ENCODE data around the gene LIMS1.
"Not testable (repeated sequence)": the region's sequence is repeated elsewhere in the genome, so short reads cannot be mapped to it uniquely, and the experiment has no call there.

Gene LIMS1, protein sequence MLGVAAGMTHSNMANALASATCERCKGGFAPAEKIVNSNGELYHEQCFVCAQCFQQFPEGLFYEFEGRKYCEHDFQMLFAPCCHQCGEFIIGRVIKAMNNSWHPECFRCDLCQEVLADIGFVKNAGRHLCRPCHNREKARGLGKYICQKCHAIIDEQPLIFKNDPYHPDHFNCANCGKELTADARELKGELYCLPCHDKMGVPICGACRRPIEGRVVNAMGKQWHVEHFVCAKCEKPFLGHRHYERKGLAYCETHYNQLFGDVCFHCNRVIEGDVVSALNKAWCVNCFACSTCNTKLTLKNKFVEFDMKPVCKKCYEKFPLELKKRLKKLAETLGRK

DNA sequence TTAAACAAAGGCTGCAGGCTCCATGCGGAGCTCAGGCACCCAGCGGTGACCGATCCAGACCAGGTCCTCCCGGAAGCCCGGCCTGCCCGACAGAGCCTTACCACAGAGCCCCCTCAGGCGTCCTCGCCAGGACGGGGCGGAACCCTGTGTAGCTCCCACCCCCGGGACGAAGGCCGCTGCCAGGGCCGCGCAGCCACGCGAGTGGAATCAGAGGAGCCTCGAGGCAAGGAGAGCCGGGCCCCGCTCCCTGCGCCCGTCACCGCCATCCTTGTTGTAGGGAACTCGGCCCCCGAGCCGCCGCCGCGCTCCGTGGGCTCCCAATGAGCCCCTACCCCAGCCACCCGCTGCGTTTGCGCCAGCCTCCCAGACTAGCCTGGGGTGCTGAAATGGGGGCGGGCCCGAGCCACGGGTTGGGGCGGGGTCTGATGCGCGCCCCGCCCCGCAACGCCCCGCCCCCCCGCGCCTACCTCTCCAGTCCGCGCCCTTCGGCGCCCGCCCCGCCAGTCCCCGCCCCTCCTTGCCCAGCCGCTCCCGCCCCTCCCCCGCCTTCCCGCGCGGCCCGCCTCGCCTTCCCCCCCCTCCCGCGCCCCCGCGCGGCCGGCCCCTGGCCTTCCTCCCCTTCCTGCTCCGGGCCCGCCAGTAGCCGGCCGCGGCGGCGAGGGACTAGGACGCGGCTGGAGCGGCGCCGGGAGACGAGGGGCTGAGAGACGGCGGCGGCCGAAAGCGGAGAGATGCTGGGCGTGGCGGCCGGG, at the start of gene LIMS1:
LIMS1 (plus strand) TSS at position 639 of the 752 bp plus-strand sequence; CDS start at position 732, 93 bp downstream.
- DNase-seq: peak; percentile 94

DNA sequence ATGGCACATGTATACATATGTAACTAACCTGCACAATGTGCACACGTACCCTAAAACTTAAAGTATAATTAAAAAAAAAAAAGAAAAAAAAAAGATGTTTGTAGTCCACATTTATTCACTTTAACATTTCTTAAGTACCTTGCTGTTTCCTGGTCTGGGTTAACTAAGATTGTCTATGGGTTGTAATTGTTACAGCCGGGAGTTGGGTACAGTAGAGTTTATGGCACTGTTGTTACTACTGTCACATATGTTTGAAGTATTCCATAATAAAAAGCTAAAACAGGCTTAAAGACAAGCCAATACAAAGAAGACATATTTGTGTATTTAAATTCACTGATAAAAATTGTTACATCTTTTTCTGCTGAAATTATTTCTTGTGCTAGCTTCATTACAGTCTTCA, 49.0 kb upstream of the LIMS1 start:
- no peak for DNase-seq

DNA sequence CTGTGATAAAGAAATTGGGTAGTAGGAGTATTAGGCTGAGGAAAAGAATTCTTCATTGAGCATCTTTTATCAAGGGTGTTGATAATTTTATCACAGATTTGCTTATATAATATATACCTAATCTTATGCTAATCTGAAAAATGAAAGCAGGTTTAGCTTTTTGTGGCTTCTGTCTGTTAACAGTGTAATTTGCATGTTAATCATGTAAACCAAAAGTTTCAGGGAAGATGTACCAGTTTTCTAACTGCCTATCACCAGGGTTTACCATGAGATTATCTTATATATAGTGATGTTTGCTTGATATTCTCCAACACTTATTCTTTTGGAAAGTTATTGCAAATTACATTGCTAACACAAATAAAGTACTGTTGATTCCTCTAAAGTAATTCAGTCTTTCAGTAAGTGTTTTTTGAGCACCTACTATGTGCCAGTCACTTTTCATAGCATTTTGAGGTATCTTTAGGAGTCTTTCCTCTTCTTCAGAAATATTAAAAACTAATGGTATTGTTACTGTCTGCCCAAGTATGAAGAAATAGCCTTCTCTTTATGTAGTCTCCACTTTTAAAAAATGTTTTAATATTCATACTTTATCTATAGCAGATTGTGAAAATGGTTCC, 43.7 kb upstream of the LIMS1 start:
- no peak for DNase-seq

DNA sequence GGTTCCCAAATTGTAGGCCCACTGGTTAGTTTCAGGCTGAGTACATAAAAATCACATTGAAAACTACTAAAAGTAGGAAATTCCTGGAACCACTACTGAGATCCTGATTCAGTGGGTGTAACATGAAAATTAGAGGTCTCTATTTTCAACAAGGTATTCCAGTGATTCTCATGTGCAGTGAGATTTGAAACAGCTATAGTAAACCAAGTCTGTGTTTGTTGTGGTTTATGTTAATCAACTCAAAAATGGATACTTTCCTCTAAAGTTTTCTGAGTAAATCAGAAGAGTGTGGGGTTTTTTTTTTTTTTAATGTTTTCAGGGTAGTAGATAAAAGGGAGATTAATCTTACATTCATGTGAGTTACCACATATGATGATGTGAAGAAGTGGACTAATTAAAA, 42.4 kb upstream of the LIMS1 start:
- DNase-seq: no peak

DNA sequence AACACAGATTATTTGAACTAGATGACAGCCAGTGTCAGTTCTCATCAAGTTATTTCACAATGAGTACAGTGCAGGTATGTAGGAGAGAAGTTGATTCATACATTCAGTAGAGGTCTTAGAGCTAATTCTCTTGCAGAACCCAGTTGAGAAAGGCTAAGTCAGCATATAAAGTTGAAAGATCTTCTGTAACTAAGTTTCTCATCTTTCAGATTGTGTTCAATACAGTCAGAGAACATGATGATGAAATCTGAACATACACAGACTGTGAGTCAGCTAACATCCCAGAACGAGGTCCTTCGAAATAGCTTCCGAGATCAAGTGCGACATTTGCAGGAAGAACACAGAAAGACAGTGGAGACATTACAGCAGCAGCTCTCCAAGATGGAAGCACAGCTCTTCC, 41.9 kb upstream of the LIMS1 start:
- no peak for DNase-seq

DNA sequence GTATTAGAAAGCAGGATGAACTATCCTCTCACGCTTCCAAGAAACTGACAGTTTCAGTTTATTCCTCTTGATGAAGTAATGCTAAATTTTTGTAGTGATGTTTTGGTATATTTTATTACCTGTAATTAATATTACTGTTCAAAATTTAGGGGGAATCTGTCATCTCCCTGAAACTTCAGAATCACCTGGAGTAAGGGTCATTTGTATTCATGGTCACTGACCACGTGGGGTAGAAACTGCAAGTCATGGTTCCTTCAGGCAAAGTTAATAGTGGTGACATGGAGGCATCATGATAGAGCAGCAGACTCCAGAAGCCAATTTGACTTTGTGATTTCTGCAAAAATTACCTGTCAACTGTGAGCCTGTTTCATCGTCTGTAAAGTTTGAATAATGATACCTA, 38.1 kb upstream of the LIMS1 start:
- not testable (repeated sequence) for DNase-seq

DNA sequence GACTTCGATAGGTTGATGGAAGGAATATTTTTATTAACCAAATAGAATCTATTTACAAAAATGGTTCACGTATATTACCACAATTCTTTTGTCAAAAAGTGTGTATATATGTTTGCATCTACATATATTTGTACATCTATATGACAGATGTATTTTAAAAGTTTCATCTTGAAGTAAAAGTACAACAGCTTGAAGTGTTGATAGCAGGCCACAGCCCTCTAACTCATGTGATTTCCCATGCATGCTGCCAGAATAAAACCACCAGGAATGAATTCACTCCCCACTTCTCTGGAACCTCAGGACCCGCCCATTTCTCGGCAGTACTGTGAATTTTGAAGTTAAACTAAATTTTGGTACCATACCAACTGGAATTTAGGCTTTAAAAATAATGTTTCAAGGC, 26.6 kb upstream of the LIMS1 start:
- peak; percentile 22 for DNase-seq

DNA sequence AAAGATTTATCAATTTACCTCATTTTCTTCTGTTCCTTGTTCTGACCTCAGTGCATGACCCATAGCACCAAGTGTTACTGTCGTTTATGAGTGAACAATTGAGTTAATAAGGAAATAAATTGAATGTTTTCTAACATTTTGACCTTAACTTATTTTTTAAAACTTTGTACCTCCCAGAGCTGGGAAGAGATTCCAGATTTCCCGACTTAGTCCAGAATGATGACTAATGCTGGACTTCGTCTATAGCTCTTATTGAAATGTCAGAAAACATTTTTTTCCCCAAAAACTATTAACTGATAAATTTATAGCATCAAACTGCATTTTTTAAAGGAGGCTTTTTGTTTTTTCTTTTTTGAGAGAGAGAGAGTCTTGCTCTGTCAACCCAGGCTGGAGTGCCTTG, 21.8 kb upstream of the LIMS1 start:
- DNase-seq: not testable (repeated sequence)

DNA sequence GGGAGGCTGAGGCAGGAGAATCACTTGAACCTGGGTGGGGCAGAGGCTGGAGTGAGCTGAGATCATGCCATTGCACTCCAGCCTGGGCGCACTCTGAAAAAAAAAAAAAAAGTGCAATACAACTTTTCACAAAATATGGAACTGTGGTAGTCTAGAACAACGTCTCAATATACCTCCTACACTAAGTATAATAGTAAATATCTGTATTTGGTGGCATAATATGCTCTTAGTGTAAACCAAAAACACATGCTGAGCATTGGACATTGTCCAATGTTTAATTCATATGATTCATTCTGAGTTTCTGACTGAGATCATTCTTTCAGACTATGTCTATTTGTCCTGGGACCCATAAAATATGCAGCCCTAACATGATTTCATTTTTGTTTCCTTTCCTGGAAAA, 19.8 kb upstream of the LIMS1 start:
- DNase-seq: not testable (repeated sequence)

DNA sequence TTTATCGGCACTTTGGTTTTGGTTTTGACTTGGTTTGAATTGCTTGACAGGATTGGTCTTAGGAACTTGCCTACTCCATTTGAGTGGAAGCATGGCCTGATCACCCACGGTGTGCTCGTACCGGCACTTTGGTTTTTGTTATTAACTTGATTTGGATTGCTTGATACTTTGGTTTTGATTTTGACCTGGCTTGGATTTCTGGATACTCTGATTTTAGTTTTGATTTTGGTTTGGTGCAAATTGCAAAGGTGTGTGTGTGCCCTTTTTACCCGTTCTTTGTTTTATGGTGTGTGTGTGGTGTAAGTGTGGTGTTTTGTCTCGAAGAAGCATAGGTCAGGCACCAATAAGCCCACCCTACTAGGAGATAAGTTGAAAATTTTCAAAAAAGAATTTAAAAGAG, 9.6 kb upstream of the LIMS1 start:
- not testable (repeated sequence) for DNase-seq

DNA sequence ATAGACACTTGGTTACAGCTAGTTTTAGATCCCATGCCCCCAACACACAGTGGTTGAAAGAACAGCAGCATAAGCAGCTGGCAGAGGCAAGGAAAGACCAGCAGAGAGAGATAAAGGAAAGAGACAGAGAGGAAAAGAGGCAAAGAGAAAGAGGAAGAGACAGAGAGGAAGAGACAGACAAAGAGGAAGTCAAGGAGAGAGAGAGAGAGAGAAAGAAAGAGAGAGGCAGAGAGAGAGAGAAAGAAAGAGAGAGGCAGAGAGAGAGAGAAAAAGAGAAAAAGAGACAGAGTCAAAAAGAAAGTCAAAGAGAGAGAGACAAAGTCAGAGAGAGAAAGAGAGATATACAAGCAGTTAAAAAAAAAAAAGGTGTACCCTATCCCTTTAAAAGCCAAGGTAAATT, 9.0 kb upstream of the LIMS1 start:
- DNase-seq: not testable (repeated sequence)

DNA sequence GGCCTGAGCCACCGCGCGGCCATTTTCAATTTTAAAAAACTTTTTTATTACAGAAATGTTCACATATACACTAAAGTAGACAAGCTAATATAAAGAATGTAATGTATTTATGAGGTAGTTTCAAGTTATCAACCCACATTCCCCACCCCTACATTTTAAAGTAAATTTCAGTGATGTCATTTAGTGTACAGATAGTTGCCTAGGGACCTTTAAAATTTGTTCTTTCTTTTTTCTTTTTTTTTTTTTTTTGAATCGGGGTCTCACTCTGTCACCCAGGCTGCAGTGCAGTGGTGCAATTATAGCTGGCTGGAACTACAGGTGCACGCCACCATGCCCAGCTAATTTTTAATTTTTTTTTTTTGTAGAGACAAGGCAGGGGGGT, 2.6 kb upstream of the LIMS1 start:
- DNase-seq: no peak

DNA sequence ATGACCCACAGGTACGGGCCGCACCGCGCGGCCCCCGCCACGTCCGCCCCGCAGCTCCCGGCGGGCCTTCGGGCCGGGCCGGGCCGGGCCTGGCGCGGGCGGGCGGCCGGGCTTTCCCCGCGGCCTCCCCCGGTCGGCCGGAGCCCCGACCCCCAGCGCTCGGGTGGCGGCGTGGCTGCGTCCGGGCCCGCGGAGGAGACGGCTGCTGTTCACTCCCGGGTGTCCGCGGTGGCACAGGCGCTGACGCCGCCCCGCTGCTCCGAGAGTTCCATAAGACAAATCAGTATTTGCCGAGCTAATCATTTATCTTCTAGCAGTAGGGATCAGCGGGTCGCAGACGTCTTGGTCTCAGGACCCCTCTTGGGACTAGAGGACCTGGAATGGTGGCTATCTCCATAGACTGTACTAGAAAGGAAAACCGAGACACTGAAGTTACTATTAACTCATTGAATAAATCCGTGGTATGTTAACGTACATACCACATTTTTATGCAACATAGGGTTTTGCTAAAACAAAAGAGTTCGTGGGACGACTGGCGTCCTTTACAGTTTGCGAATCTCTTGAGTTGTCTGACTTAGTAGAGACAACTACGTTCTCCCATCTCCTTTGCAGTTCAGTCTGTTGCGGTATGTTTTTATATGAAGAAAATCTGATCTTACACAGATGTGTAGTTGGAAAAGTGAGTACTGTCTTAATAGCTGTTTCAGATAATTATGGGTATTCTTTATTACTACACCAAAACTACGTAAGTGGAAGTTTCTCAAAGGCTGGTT, 500 bp downstream of the LIMS1 start:
- DNase-seq: peak; percentile 65

DNA sequence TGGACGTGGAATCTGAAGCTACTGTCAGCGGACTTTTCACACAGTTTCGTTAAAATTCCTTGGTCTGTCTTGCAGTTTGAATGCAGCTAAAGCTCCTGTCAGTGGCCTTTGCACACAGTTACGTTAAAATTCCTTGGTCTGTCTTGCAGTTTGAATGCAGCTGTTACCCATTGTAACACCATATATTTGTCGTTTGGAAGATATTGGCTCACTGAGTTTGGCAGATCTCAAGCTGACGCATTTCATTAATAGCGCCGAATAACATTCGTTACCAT, 1.0 kb downstream of the LIMS1 start:
- DNase-seq: no peak

DNA sequence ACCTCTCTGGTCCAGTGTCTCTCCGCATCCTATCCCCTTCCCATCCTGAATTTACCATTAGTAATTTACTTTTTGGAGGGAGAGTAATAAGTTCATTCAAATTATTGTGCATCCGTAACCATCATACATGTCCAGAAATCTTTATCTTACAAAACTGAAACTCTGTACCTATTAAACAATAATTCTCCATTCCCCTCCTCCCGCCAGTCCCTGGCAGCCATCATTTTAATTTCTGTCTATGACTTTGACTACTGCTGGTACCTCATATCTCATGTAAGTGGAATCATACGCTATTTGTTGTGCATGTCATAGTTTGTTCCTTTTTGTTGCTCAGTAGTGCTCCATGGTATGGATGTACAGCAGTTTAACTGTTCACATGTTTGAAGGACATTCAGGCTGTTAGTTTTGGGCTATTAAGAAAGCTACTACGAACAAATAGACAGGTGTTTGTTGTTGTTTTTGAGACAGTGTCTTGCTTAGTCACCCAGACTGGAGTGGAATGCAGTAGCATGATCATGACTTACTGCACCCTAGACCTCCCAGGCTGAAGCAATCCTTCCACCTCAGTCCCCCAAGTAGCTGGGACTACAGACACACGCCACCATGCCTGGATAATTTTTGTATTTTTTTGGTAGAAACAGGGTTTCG, 2.0 kb downstream of the LIMS1 start:
- DNase-seq: no peak

DNA sequence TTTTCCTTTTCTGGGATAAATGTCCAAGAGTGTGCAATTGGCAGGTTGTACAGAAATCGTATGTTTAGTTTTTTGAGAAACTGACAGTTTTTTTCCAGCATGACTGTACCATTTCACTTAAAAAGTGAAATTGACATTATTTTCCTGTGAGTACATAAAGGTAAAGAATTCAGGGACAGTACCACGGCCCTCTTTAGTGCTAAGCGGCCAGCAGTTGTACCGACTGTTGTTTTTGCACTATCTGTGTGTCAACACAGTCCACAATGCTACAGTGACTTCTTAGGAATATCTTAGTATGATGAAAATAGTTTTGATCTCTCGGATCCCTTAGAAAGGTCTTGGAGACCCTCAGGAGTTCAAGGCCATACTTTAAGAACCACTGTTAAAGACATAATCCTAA, 2.6 kb downstream of the LIMS1 start:
- no peak for DNase-seq

DNA sequence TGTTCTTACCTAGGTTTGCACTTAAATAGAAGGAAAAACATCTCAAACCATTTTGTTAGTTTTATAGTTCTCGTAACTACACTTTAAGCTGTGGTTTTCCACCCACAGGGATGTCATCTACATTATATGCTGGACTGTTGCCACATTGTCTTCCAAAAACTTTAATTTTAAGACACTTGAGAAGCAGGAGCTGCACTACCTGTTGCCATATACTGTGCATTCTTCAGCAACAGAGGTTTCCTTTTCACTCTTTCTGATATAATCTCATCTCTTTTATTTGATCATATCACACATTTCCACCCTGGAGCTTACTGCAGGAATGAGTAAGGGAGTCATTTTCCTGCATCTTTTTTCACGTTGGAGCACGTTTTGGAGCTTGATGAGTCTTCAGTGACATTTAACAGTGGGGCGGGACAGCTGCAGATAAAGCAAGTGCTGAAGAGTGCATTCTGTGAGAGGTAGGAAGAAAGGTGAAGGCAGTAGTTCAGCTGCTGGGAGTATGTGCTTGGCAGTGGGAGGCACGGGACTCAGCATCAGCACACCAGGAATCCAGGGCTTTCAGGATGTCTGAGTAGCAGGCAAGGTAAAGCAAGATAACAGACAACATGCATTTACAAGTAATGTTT, 3.8 kb downstream of the LIMS1 start:
- DNase-seq: no peak

DNA sequence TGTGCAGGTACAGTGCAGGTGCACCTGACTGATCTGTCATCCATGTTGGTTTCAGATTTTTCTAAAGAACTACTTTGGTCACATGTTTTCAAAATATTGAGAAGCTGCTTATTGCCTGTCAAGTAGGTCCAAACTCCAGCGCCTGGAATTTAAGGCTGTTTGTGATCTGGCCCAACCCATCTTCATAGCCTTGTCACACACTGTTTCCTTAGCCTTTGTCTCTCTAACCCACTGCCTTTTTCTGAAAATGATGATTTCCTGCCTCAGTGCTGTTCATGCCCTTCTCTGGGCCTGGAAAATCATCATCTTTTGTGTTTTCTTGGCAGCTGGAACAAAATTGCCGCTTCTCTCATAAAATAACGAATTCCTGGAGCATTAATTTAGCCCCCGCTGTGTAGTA, 7.2 kb downstream of the LIMS1 start:
- DNase-seq: no peak

DNA sequence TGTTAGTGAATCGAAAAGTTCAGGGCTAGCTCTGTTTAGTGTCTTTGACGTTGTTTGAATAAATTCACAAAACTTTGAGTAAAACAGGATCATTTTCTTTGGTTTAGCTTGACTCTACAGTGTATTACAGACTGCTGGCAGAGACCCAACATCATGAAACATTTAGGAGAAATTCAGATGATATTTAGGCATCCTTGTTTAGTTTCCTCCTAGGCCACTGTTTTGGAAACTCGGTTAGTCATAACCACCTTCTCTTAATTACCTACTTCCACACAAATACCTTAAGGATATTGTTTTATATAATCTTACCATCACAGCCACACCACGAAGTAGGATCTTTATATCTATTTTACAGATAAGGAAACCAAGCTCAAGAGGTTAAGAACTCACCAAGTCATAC, 7.8 kb downstream of the LIMS1 start:
- DNase-seq: no peak

DNA sequence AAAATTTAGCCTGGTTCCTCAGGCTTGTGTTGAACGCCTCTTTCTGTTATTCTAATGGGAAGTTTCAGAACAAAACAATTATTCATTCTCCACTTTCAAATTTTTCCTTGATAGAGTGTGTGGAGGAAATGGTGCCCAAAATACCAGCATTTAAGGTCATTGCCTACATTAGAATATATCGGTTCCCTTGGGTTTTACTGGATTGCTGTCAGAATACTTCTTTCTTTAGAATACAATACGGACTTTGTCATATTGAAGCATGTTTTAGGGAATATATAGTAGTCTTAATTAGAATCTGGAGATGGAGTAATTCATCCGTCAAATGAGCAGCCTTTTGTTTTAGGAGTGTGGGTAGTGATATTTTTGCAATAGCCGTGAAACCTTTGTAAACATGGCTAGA, 13.3 kb downstream of the LIMS1 start:
- no peak for DNase-seq

DNA sequence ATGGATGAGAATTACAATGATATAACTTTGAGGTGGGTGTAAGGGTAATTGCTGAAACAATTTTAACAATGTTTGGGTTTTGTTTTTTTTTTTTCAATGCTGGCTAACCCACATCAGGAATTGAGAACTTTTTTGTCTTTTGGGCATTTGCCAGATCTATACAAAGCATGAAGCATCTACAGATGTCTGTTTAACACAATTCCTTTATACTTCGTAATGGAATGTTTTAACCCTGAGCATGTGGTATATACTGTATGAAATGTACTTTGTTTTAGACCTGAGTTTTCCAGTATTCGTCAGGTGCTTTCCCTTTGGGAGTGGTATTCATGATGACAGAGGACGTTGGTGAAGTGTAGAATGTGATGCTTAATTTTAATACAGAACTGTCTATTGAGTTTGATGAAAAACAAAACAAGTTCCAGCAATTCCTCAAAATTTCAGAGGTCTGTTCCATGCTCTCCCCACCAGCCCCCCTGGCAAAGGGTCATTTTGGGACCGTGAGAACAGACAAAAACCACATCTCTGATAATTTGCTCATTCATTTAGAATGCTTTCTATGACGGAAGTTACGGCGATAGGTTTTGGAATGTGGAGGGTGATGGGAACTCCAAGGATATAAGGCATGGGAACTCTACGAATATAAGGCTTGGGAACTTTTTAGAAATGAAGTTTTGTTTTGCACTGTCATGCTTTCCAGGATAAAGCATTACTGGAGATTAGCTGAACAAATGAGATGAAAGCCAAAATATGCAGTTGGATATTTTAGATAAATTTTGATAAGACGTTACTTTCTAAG, 14.1 kb downstream of the LIMS1 start:
- DNase-seq: no peak

DNA sequence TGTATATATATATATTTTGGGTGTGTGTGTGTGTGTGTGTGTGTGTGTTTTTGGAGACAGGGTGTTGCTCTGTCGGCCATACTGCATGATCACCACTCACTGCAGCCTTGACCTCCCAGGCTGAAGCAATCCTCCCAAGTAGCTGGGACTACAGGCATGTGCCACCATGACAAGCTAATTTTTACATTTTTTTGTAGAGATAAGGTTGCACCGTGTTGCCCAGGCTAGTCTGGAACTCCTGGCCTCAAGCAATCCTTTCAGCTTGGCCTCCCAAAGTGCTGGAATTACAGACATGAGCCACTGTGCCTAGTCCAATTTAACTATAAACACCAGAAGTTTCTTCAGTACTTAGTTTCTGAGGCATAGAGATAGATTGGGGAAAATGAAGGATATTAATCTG, 18.3 kb downstream of the LIMS1 start:
- no peak for DNase-seq

All from hematopoietic multipotent progenitor cell treated with erythropoietin and hydrocortisone succinate and interleukin-3 and kit ligand, for 4 days (in vitro differentiated cells).